ENCODE results near the gene FAM78A.

DNA sequence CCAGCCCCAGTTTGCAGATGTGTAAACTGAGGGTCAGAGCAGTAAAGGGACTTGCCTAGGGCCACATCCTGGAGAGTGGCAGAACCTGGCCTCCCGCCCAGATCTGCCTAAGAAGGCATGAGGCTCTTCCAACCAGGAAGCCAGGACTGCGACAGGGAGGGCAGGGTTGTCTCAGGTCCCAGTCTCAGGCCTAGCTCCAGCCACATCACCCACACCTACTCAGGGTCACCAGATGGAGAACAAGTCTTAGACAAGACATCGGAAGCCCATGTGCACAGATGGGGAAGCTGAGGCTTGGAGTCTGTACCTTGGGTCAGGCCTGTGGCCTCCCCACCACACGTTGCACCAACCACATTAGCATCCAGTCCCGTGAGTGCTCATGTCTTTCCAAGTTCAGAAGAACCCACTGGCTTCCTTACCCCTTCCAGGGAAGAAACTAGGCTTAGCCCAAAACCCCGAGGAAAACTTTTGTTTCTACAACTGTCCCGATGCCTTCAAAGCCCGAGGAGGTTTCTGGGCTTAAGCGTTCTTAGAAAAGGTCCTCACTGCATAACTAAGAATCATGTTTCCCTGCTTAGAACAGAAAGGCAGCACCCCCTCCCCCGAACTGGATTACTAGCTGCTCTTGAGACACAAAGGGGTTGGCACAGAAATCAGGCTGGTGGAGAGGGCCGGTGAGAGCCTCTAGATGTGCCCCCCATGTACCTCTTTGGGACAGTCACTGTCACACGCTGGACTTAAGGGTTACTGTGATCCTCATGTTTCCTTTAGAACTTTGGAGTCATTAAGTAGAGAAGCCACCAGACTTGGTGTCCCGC, 2.2 kb downstream of the FAM78A start:
- TF ChIP-seq POLR2AphosphoS5 (IDR thresholded peaks at IDR 0.05; ENCODE audit: low read depth, low read length) = no peak
- TF ChIP-seq, protein P1, sequence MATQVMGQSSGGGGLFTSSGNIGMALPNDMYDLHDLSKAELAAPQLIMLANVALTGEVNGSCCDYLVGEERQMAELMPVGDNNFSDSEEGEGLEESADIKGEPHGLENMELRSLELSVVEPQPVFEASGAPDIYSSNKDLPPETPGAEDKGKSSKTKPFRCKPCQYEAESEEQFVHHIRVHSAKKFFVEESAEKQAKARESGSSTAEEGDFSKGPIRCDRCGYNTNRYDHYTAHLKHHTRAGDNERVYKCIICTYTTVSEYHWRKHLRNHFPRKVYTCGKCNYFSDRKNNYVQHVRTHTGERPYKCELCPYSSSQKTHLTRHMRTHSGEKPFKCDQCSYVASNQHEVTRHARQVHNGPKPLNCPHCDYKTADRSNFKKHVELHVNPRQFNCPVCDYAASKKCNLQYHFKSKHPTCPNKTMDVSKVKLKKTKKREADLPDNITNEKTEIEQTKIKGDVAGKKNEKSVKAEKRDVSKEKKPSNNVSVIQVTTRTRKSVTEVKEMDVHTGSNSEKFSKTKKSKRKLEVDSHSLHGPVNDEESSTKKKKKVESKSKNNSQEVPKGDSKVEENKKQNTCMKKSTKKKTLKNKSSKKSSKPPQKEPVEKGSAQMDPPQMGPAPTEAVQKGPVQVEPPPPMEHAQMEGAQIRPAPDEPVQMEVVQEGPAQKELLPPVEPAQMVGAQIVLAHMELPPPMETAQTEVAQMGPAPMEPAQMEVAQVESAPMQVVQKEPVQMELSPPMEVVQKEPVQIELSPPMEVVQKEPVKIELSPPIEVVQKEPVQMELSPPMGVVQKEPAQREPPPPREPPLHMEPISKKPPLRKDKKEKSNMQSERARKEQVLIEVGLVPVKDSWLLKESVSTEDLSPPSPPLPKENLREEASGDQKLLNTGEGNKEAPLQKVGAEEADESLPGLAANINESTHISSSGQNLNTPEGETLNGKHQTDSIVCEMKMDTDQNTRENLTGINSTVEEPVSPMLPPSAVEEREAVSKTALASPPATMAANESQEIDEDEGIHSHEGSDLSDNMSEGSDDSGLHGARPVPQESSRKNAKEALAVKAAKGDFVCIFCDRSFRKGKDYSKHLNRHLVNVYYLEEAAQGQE (IDR thresholded peaks at IDR 0.05; ENCODE audit: insufficient read depth in 1 of 2, low read depth in 2 of 2, low read length in 2 of 2) = no peak
- TF ChIP-seq TAF1 (IDR thresholded peaks at IDR 0.05; ENCODE audit: borderline replicate concordance, insufficient read depth, low read length) = no peak
- TF ChIP-seq SIN3A (IDR thresholded peaks at IDR 0.05; ENCODE audit: borderline replicate concordance, insufficient read depth, low read length) = no peak

Measured in PFSK-1 (cell line).